Activated CD8-positive, alpha-beta memory T cell treated with anti-CD3 and anti-CD28 coated beads for 36 hours (primary cell): ENCODE measurements around the gene SELENOS. TPM values are rescaled to one million over a fixed set of nuclear protein-coding genes. Genes with fewer than 3 reads are reported as not detected.

Experiments used
- CTCF ChIA-PET: fragments of 350-600 bp; sonication (Branson Sonifier 250); formaldehyde crosslinking; loops from one replicate; lab custom pipeline; 2021; ENCODE audit warnings: antibody characterized with exemption; lab: Charles Lee
- POLR2A ChIA-PET: fragments of 350-600 bp; sonication (Branson Sonifier 250); formaldehyde crosslinking; loops from one replicate; lab custom pipeline; 2021; ENCODE audit warnings: antibody characterized with exemption; lab: Charles Lee
- total RNA-seq, 2 experiments: library from RNA; stranded (reverse); gene quantifications; one replicate each; pipeline ENCODE4 v1.2.3, GENCODE V29; 2021

Gene SELENOS
- total RNA-seq, 2 experiments from 2014 or later, result 41.2 to 41.4 TPM

GRCh38 chr15:101313041-101313761 is 35.9 kb upstream of the SELENOS start:
- ChIA-PET POLR2A (no interaction called here), CTCF (interaction anchor here (1.1 to 2.3 kb wide), 2 partner anchors 12 to 13 kb away, joined by 4 to 5 read pairs; no protein-coding TSS in a partner anchor)

- POLR2A ChIA-PET, result no interaction called here
- CTCF ChIA-PET, result no interaction called here
Measured at GRCh38 chr15:101310508-101310907, 33.2 kb upstream of the SELENOS start.

- ChIA-PET CTCF (no interaction called here), POLR2A (no interaction called here)
Measured at GRCh38 chr15:101310161-101310480, 32.8 kb upstream of the SELENOS start.

- ChIA-PET CTCF (no interaction called here), POLR2A (no interaction called here)
Measured at GRCh38 chr15:101309436-101310160, 32.3 kb upstream of the SELENOS start.

GRCh38 chr15:101308604-101309435 is 31.5 kb upstream of the SELENOS start:
- CTCF ChIA-PET, result no interaction called here
- POLR2A ChIA-PET, result no interaction called here

GRCh38 chr15:101307897-101308603 is 30.8 kb upstream of the SELENOS start:
- ChIA-PET CTCF (no interaction called here), POLR2A (no interaction called here)

- CTCF ChIA-PET, result no interaction called here
- POLR2A ChIA-PET, result no interaction called here
Measured at GRCh38 chr15:101307048-101307896, 30.0 kb upstream of the SELENOS start.

GRCh38 chr15:101306341-101307047 is 29.2 kb upstream of the SELENOS start:
- ChIA-PET CTCF (no interaction called here), POLR2A (interaction anchor here (0.6 kb wide), 1 partner anchor 417 kb away, joined by 7 read pairs; no protein-coding TSS in a partner anchor)

- ChIA-PET POLR2A (no interaction called here), CTCF (no interaction called here)
Measured at GRCh38 chr15:101305820-101306255, 28.6 kb upstream of the SELENOS start.

GRCh38 chr15:101303408-101303807 is 26.1 kb upstream of the SELENOS start:
- CTCF ChIA-PET, result interaction anchor here (1.1 to 1.2 kb wide), 2 partner anchors 16 to 36 kb away, joined by 3 read pairs; no protein-coding TSS in a partner anchor
- POLR2A ChIA-PET, result no interaction called here

GRCh38 chr15:101296418-101297405 is 19.4 kb upstream of the SELENOS start:
- POLR2A ChIA-PET, result interaction anchor here (0.7 kb wide), 1 partner anchor 353 kb away, joined by 4 read pairs; no protein-coding TSS in a partner anchor
- CTCF ChIA-PET, result interaction anchor here (0.7 to 1.2 kb wide), 5 partner anchors 8 to 345 kb away, joined by 3 to 7 read pairs (median 3); no protein-coding TSS in a partner anchor

- ChIA-PET CTCF (interaction anchor here (0.7 to 2.2 kb wide), 5 partner anchors 12 to 346 kb away, joined by 3 to 9 read pairs (median 3); no protein-coding TSS in a partner anchor), POLR2A (interaction anchor here (0.7 to 2.1 kb wide), 4 partner anchors 17 to 354 kb away, joined by 3 to 6 read pairs (median 4); partner anchors contain the start of gene CHSY1)
Measured at GRCh38 chr15:101295607-101296161, 18.4 kb upstream of the SELENOS start.

- ChIA-PET POLR2A (interaction anchor here (0.8 to 2.1 kb wide), 6 partner anchors 9 to 351 kb away, joined by 3 to 6 read pairs (median 3); partner anchors contain the start of gene CHSY1), CTCF (interaction anchor here (1.2 to 2.2 kb wide), 4 partner anchors 11 to 347 kb away, joined by 3 to 9 read pairs (median 4); no protein-coding TSS in a partner anchor)
Measured at GRCh38 chr15:101294731-101295606, 17.7 kb upstream of the SELENOS start, which contains the start of gene SNRPA1. Gene SNRPA1 (minus strand): TSS chr15:101295248. CDS start chr15:101295178, 70 bp downstream.

- CTCF ChIA-PET, result interaction anchor here (0.9 to 1.4 kb wide), 2 partner anchors 15 to 41 kb away, joined by 3 read pairs; partner anchors contain the start of gene CHSY1
- POLR2A ChIA-PET, result interaction anchor here (1.3 to 2.1 kb wide), 2 partner anchors 28 to 41 kb away, joined by 3 to 6 read pairs; partner anchors contain the start of gene CHSY1
Measured at GRCh38 chr15:101293122-101293521, 15.8 kb upstream of the SELENOS start.
